Measurements from ENCODE around the gene MLN. TPM values are rescaled to one million over a fixed set of nuclear protein-coding genes. Genes with fewer than 3 reads are reported as not detected.

Gene MLN
- polyA plus RNA-seq, 1 of the 3 experiments (the other 2 are of a cell fraction), result not detected

DNA sequence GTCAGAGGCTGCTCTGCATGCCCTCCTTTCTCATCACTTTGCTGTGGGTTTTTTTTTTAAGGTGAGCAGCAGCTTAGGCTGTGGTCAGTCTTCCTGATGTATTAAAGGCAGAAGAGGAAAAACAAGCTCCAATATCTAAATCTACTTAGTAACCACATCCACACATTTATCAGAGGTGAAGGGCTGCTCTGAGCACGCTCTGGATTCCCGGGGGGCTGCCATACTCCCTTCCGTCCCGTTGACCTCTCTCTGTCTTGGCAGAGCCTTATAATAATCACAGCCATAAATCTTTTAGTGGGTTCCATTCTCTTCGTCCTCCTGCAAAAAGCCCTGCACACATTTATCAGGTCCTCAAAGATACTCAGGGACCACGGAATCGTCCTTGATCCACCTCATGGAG is 12.2 kb downstream of the MLN start:
- no peak overlapping the region for H3K27ac ChIP-seq (ENCODE audit: low read depth in 2 of 2, low read length in 1 of 2)
- no peak overlapping the region for H3K9ac ChIP-seq
- TF ChIP-seq YY1 (IDR thresholded peaks at IDR 0.05; ENCODE audit: low read depth) (no peak), RAD21 (IDR thresholded peaks at IDR 0.05; ENCODE audit: low read length) (no peak), FOSL2 (IDR thresholded peaks at IDR 0.05; ENCODE audit: borderline replicate concordance, low read depth) (no peak), NFIC (IDR thresholded peaks at IDR 0.05; ENCODE audit: borderline replicate concordance) (no peak), TAF1 (IDR thresholded peaks at IDR 0.05; ENCODE audit: borderline replicate concordance, low read depth, low read length) (no peak), RFX5 (IDR thresholded peaks at IDR 0.05; ENCODE audit: low read length) (no peak), TEAD4 (IDR thresholded peaks at IDR 0.05; ENCODE audit: borderline replicate concordance, insufficient read depth) (no peak), JUND (IDR thresholded peaks at IDR 0.05) (no peak)
- TF ChIP-seq, protein P1, sequence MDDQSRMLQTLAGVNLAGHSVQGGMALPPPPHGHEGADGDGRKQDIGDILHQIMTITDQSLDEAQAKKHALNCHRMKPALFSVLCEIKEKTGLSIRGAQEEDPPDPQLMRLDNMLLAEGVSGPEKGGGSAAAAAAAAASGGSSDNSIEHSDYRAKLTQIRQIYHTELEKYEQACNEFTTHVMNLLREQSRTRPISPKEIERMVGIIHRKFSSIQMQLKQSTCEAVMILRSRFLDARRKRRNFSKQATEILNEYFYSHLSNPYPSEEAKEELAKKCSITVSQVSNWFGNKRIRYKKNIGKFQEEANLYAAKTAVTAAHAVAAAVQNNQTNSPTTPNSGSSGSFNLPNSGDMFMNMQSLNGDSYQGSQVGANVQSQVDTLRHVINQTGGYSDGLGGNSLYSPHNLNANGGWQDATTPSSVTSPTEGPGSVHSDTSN (IDR thresholded peaks at IDR 0.05), result no peak
- TF ChIP-seq, protein P2, sequence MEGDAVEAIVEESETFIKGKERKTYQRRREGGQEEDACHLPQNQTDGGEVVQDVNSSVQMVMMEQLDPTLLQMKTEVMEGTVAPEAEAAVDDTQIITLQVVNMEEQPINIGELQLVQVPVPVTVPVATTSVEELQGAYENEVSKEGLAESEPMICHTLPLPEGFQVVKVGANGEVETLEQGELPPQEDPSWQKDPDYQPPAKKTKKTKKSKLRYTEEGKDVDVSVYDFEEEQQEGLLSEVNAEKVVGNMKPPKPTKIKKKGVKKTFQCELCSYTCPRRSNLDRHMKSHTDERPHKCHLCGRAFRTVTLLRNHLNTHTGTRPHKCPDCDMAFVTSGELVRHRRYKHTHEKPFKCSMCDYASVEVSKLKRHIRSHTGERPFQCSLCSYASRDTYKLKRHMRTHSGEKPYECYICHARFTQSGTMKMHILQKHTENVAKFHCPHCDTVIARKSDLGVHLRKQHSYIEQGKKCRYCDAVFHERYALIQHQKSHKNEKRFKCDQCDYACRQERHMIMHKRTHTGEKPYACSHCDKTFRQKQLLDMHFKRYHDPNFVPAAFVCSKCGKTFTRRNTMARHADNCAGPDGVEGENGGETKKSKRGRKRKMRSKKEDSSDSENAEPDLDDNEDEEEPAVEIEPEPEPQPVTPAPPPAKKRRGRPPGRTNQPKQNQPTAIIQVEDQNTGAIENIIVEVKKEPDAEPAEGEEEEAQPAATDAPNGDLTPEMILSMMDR (IDR thresholded peaks at IDR 0.05), result no peak
- TF ChIP-seq, protein P3, sequence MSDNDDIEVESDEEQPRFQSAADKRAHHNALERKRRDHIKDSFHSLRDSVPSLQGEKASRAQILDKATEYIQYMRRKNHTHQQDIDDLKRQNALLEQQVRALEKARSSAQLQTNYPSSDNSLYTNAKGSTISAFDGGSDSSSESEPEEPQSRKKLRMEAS (IDR thresholded peaks at IDR 0.05; ENCODE audit: low read depth), result no peak
- peaks cover 32% of the 10 kb centered on the region for H3K79me2 ChIP-seq (ENCODE audit: insufficient read depth)
- no peaks in the 10 kb centered on the region for H3K27me3 ChIP-seq (ENCODE audit: insufficient read depth)
- POLR2A ChIA-PET, result no interaction called here
- no peaks in the 10 kb centered on the region for H3K9me3 ChIP-seq
- peaks cover 7% of the 10 kb centered on the region for H3F3A ChIP-seq (replicated peaks; ENCODE audit: insufficient read depth)
- H3K4me2 ChIP-seq, result no peak overlapping the region
- no peak overlapping the region for H2AFZ ChIP-seq (ENCODE audit: low read depth)
- no peaks in the 10 kb centered on the region for H3K9me2 ChIP-seq
- CTCF ChIA-PET, result interaction anchor here (0.9 to 1.4 kb wide), 2 partner anchors 20 to 264 kb away, joined by 3 read pairs; no protein-coding TSS in a partner anchor
- H3K4me3 ChIP-seq (ENCODE audit: low read depth in 2 of 2, low read length in 1 of 2), result no peak overlapping the region
- H3K4me1 ChIP-seq (ENCODE audit: control insufficient read depth in 1 of 2, insufficient read depth in 2 of 2, low read depth in 1 of 2, low read length in 1 of 2), result peaks cover 15 to 30% of the 10 kb centered on the region in 2 experiments
- H3K36me3 ChIP-seq (replicated peaks in 1 of 2; ENCODE audit: control insufficient read depth in 1 of 2, insufficient read depth in 2 of 2, low read length in 1 of 2), result peaks cover 2 to 4% of the 10 kb centered on the region in 2 experiments
- no peak for DNase-seq
- WGBS (ENCODE audit: low lambda C conversion rate), result 89% methylated on average over 7 of the region's 7 CpGs
- peaks cover 11% of the 10 kb centered on the region; the same call in 1 of the 2 replicates for H4K20me1 ChIP-seq (ENCODE audit: insufficient read depth)

DNA sequence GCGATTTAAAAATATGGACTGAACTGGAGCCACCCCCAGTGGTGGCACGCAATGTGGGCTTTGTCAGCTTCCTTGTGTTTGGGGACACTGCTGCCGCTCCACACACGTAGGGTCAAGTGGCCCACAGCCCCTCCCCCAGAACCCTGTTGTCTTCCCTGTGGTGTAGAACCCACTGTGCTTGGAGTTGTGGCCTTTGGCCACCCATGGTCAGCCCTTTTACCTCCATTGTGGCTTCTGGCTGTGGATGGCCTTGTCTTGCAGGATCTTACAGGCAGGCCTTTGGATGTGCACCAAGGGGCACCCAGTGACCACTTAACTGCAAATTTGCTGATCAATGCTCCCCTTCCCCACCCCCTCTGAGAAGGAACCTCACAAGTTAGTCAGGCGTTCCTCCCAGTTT is 12.9 kb downstream of the MLN start:
- peaks cover 18% of the 10 kb centered on the region for H4K20me1 ChIP-seq (ENCODE audit: insufficient read depth)
- H3K9me3 ChIP-seq, result no peaks in the 10 kb centered on the region
- peaks cover 7 to 11% of the 10 kb centered on the region in 2 experiments for H3K36me3 ChIP-seq (replicated peaks in 1 of 2; ENCODE audit: control insufficient read depth in 1 of 2, insufficient read depth in 2 of 2, low read length in 1 of 2)
- no peak overlapping the region for H3K4me2 ChIP-seq
- DNase-seq, result no peak
- no peak overlapping the region for H3K4me3 ChIP-seq (ENCODE audit: low read depth in 2 of 2, low read length in 1 of 2)
- H3K9ac ChIP-seq, result no peak overlapping the region
- CTCF ChIA-PET, result interaction anchor here (0.9 to 1.4 kb wide), 2 partner anchors 19 to 264 kb away, joined by 3 read pairs; no protein-coding TSS in a partner anchor
- no peak overlapping the region for H2AFZ ChIP-seq (ENCODE audit: low read depth)
- peaks cover 22 to 37% of the 10 kb centered on the region in 2 experiments for H3K4me1 ChIP-seq (ENCODE audit: control insufficient read depth in 1 of 2, insufficient read depth in 2 of 2, low read depth in 1 of 2, low read length in 1 of 2)
- peaks cover 8% of the 10 kb centered on the region for H3F3A ChIP-seq (replicated peaks; ENCODE audit: insufficient read depth)
- 83% methylated on average over 3 of the region's 5 CpGs for WGBS (ENCODE audit: low lambda C conversion rate)
- peaks cover 39% of the 10 kb centered on the region for H3K79me2 ChIP-seq (ENCODE audit: insufficient read depth)
- no peaks in the 10 kb centered on the region for H3K27me3 ChIP-seq (ENCODE audit: insufficient read depth)
- H3K27ac ChIP-seq (ENCODE audit: low read depth in 2 of 2, low read length in 1 of 2), result no peak overlapping the region
- POLR2A ChIA-PET, result no interaction called here
- no peaks in the 10 kb centered on the region for H3K9me2 ChIP-seq
- TF ChIP-seq ELF1 (IDR thresholded peaks at IDR 0.05), result no peak
- TF ChIP-seq MXI1 (IDR thresholded peaks at IDR 0.05; ENCODE audit: low read depth, low read length), result no peak
- TF ChIP-seq, protein P4, sequence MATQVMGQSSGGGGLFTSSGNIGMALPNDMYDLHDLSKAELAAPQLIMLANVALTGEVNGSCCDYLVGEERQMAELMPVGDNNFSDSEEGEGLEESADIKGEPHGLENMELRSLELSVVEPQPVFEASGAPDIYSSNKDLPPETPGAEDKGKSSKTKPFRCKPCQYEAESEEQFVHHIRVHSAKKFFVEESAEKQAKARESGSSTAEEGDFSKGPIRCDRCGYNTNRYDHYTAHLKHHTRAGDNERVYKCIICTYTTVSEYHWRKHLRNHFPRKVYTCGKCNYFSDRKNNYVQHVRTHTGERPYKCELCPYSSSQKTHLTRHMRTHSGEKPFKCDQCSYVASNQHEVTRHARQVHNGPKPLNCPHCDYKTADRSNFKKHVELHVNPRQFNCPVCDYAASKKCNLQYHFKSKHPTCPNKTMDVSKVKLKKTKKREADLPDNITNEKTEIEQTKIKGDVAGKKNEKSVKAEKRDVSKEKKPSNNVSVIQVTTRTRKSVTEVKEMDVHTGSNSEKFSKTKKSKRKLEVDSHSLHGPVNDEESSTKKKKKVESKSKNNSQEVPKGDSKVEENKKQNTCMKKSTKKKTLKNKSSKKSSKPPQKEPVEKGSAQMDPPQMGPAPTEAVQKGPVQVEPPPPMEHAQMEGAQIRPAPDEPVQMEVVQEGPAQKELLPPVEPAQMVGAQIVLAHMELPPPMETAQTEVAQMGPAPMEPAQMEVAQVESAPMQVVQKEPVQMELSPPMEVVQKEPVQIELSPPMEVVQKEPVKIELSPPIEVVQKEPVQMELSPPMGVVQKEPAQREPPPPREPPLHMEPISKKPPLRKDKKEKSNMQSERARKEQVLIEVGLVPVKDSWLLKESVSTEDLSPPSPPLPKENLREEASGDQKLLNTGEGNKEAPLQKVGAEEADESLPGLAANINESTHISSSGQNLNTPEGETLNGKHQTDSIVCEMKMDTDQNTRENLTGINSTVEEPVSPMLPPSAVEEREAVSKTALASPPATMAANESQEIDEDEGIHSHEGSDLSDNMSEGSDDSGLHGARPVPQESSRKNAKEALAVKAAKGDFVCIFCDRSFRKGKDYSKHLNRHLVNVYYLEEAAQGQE (IDR thresholded peaks at IDR 0.05; ENCODE audit: low read depth, low read length), result no peak
- no peak for TF ChIP-seq POLR2AphosphoS5 (IDR thresholded peaks at IDR 0.05; ENCODE audit: low read depth, low read length)
- no peak for TF ChIP-seq CHD2 (IDR thresholded peaks at IDR 0.05; ENCODE audit: low read length, partially characterized antibody)
- TF ChIP-seq, protein P5, sequence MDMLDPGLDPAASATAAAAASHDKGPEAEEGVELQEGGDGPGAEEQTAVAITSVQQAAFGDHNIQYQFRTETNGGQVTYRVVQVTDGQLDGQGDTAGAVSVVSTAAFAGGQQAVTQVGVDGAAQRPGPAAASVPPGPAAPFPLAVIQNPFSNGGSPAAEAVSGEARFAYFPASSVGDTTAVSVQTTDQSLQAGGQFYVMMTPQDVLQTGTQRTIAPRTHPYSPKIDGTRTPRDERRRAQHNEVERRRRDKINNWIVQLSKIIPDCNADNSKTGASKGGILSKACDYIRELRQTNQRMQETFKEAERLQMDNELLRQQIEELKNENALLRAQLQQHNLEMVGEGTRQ (IDR thresholded peaks at IDR 0.05; ENCODE audit: borderline replicate concordance, low read depth, low read length), result no peak
- TF ChIP-seq, protein P6, sequence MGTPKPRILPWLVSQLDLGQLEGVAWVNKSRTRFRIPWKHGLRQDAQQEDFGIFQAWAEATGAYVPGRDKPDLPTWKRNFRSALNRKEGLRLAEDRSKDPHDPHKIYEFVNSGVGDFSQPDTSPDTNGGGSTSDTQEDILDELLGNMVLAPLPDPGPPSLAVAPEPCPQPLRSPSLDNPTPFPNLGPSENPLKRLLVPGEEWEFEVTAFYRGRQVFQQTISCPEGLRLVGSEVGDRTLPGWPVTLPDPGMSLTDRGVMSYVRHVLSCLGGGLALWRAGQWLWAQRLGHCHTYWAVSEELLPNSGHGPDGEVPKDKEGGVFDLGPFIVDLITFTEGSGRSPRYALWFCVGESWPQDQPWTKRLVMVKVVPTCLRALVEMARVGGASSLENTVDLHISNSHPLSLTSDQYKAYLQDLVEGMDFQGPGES (IDR thresholded peaks at IDR 0.05; ENCODE audit: low read depth, low read length), result no peak
- TF ChIP-seq GABPA (IDR thresholded peaks at IDR 0.05; ENCODE audit: low read depth), result no peak
- TF ChIP-seq TCF12 (IDR thresholded peaks at IDR 0.05), result no peak

Measured in SK-N-SH (cell line).